GM18505 (cell line): Measurements from ENCODE around the gene VPS37B.
"Not testable (repeated sequence)": the region's sequence is repeated elsewhere in the genome, so short reads cannot be mapped to it uniquely, and the experiment has no call there.

Source experiments
- ATAC-seq: cut with Tn5 transposase; IDR thresholded peaks from one replicate; pipeline ENCODE4 v1.9.1; 2021; ENCODE audit not compliant: unreplicated experiment
- POLR2A ChIP-seq: IDR thresholded peaks from 4 replicates; pipeline ENCODE4 v1.6.1; 2011; ENCODE audit warnings: borderline replicate concordance; ENCODE audit not compliant: insufficient read depth, insufficient read length; ENCODE audit errors: extremely low read depth

VPS37B gene

GRCh38 chr12:122884091-122884826, 11.7 kb downstream of the VPS37B start:
- ATAC-seq: no peak
- no peak for TF ChIP-seq POLR2A

- ATAC-seq: no peak
- no peak for TF ChIP-seq POLR2A
These were observed 12.9 kb downstream of the VPS37B start for GRCh38 chr12:122882908-122883558.

GRCh38 chr12:122880668-122881067, 15.3 kb downstream of the VPS37B start:
- ATAC-seq: no peak
- no peak for TF ChIP-seq POLR2A

- TF ChIP-seq POLR2A: no peak
- no peak for ATAC-seq
These were observed 15.7 kb downstream of the VPS37B start for GRCh38 chr12:122880155-122880667.

- no peak for TF ChIP-seq POLR2A
- no peak for ATAC-seq
These were observed 16.9 kb downstream of the VPS37B start for GRCh38 chr12:122878780-122879612.

GRCh38 chr12:122876731-122877130, 19.2 kb downstream of the VPS37B start:
- no peak for ATAC-seq
- no peak for TF ChIP-seq POLR2A

GRCh38 chr12:122876281-122876680, 19.6 kb downstream of the VPS37B start:
- not testable (repeated sequence) for ATAC-seq

- TF ChIP-seq POLR2A: peak; percentile 55
- ATAC-seq: peak; percentile 54
These were observed 20.2 kb downstream of the VPS37B start for GRCh38 chr12:122875590-122876220.

GRCh38 chr12:122874081-122874480, 21.8 kb downstream of the VPS37B start:
- no peak for ATAC-seq
- no peak for TF ChIP-seq POLR2A

GRCh38 chr12:122873540-122873939, 22.4 kb downstream of the VPS37B start:
- ATAC-seq: no peak
- no peak for TF ChIP-seq POLR2A

- TF ChIP-seq POLR2A: no peak
- ATAC-seq: no peak
These were observed 23.0 kb downstream of the VPS37B start for GRCh38 chr12:122872815-122873361.

GRCh38 chr12:122871851-122872780, 23.8 kb downstream of the VPS37B start:
- no peak for TF ChIP-seq POLR2A
- no peak for ATAC-seq
